ENCODE results near the gene GPR82.
"Not testable (repeated sequence)": the region's sequence is repeated elsewhere in the genome, so short reads cannot be mapped to it uniquely, and the experiment has no call there.

DNA sequence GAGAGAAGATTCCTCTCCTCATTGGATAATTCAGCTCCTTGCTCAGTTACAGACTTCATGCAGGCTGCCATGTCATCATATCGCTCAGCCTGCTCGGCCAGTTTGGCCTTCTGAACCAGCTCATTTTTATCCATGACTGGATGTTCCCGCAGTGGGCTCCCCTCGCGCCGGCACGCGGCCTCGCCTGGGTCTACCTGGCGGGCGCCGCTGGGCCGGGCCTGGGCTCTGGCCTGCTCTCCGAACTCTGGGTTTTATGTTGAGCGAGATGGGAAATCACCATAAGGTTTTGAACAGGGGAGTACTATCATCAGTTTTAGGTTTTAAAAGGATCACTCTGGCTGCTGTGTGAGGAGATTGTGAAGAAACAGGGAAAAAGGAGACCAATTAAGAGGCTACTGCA is 47.6 kb upstream of the GPR82 start:
- TF ChIP-seq CTCF (IDR thresholded peaks at IDR 0.05; ENCODE audit: low read depth, low read length, poor library complexity, severe bottlenecking); EZH2phosphoT487 (IDR thresholded peaks at IDR 0.05; ENCODE audit: borderline replicate concordance, low read length): not testable (repeated sequence)

Measured in DOHH2 (cell line).